ENCODE results near the gene TSGA10. TPM values are rescaled to one million over a fixed set of nuclear protein-coding genes. Genes with fewer than 3 reads are reported as not detected.

Gene TSGA10
- 1 to 10 TPM; 7.4 to 9.2 TPM for total RNA-seq

GRCh38 chr2:99154643-99155536 lies at the start of gene TSGA10, which contains the start of gene LIPT1:
Gene TSGA10, minus strand, starts transcription at chr2:99154942. Its CDS starts 45,503 bp downstream, at chr2:99109439.
Gene LIPT1, plus strand, starts transcription at chr2:99154967. Its CDS starts 6,991 bp downstream, at chr2:99161958.

GRCh38 chr2:99180755-99181623 lies 26.2 kb upstream of the TSGA10 start, which contains the start of the genes MITD1 and MRPL30:
Gene MITD1, minus strand, starts transcription at chr2:99181058. Its CDS starts 77 bp downstream, at chr2:99180981.
Gene MRPL30, plus strand, starts transcription at chr2:99181184. Its CDS starts 5,020 bp downstream, at chr2:99186204.

GRCh38 chr2:99141110-99142108 lies 13.3 kb downstream of the TSGA10 start, which contains the start of gene C2orf15:
Gene C2orf15, plus strand, starts transcription at chr2:99141707. Its CDS starts 8,852 bp downstream, at chr2:99150559.

Other genes starting within 250 kb of the TSGA10 start
- gene CRACDL, start 218.7 kb downstream of the TSGA10 start, total RNA-seq, result under 1 TPM; 0.20 to 0.22 TPM
- gene C2orf15, start 13.2 kb downstream of the TSGA10 start, total RNA-seq, result 1 to 10 TPM in 1 of 2 experiments, under 1 TPM in 1; 0.79 to 1.6 TPM
- 1 to 10 TPM; 8.9 to 9.4 TPM for gene LIPT1, start within 50 bp of the TSGA10 start, total RNA-seq
- 10 to 100 TPM; 58.5 to 61.5 TPM for gene MITD1, start 26.1 kb upstream of the TSGA10 start, total RNA-seq
- 10 to 100 TPM; 22.9 to 25.5 TPM for gene MRPL30, start 26.2 kb upstream of the TSGA10 start, total RNA-seq
- not detected for gene LYG2, start 100.7 kb upstream of the TSGA10 start, total RNA-seq
- gene LYG1, start 146.3 kb upstream of the TSGA10 start, total RNA-seq, result 1 to 10 TPM; 1.2 TPM
- 10 to 100 TPM; 28.8 to 29.5 TPM for gene TXNDC9, start 181.4 kb upstream of the TSGA10 start, total RNA-seq
- gene EIF5B, start 182.4 kb upstream of the TSGA10 start, total RNA-seq, result 10 to 100 TPM; 35.6 to 35.9 TPM